Ishikawa (cell line): ENCODE data around the gene NOVA1.

Experiments
- CEBPB ChIP-seq: IDR thresholded peaks from 2 replicates; pipeline ENCODE4 v1.6.1; 2012
- CREB1 ChIP-seq: IDR thresholded peaks from 2 replicates; pipeline ENCODE4 v1.6.1; 2012; ENCODE audit warnings: low read depth
- EP300 ChIP-seq: IDR thresholded peaks from 2 replicates; pipeline ENCODE4 v1.6.1; 2012; ENCODE audit warnings: borderline replicate concordance
- FOXM1 ChIP-seq: IDR thresholded peaks from 2 replicates; pipeline ENCODE4 v1.6.1; 2012; ENCODE audit warnings: low read depth, borderline replicate concordance
- NFIC ChIP-seq: IDR thresholded peaks from 2 replicates; pipeline ENCODE4 v1.6.1; 2012
- RAD21 ChIP-seq: IDR thresholded peaks from 2 replicates; pipeline ENCODE4 v1.6.1; 2012; ENCODE audit warnings: low read depth
- TAF1 ChIP-seq: IDR thresholded peaks from 2 replicates; pipeline ENCODE4 v1.6.1; 2012; ENCODE audit warnings: low read depth, mild to moderate bottlenecking
- TCF12 ChIP-seq: IDR thresholded peaks from 2 replicates; pipeline ENCODE4 v1.6.1; 2012; ENCODE audit warnings: low read depth
- TEAD4 ChIP-seq: IDR thresholded peaks from 2 replicates; pipeline ENCODE4 v1.6.1; 2012
- YY1 ChIP-seq: IDR thresholded peaks from 2 replicates; pipeline ENCODE4 v1.6.1; 2012; ENCODE audit warnings: low read depth
- ZBTB7A ChIP-seq: IDR thresholded peaks from 2 replicates; pipeline ENCODE4 v1.6.1; 2012; ENCODE audit warnings: low read depth
- TF ChIP-seq, protein P1 (sequence below): IDR thresholded peaks from 2 replicates; pipeline ENCODE4 v1.6.1; 2012; ENCODE audit warnings: low read depth, mild to moderate bottlenecking
- TF ChIP-seq, protein P2 (sequence below): IDR thresholded peaks from 2 replicates; pipeline ENCODE4 v1.6.1; 2012

DNA sequence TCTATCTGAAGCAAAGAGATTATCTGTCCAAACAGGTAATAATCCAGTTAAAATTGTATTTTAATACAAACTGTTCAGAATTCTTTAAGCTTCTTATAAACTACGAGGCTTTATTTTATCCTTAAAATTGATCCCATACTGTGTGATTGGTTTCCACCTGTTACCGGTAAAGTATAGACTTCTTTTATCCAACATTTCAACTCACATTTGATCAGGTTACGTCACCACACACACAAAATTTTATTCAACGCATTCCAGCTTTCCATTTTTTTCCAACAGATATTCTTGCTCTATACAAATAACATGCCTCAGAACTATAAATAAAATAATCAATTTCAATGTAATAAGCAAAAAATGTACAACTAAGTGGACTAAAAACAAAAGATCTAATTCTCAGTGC, 4.5 kb downstream of the NOVA1 start:
- TF ChIP-seq CEBPB = no peak
- no peak for TF ChIP-seq ZBTB7A
- TF ChIP-seq, protein P1, sequence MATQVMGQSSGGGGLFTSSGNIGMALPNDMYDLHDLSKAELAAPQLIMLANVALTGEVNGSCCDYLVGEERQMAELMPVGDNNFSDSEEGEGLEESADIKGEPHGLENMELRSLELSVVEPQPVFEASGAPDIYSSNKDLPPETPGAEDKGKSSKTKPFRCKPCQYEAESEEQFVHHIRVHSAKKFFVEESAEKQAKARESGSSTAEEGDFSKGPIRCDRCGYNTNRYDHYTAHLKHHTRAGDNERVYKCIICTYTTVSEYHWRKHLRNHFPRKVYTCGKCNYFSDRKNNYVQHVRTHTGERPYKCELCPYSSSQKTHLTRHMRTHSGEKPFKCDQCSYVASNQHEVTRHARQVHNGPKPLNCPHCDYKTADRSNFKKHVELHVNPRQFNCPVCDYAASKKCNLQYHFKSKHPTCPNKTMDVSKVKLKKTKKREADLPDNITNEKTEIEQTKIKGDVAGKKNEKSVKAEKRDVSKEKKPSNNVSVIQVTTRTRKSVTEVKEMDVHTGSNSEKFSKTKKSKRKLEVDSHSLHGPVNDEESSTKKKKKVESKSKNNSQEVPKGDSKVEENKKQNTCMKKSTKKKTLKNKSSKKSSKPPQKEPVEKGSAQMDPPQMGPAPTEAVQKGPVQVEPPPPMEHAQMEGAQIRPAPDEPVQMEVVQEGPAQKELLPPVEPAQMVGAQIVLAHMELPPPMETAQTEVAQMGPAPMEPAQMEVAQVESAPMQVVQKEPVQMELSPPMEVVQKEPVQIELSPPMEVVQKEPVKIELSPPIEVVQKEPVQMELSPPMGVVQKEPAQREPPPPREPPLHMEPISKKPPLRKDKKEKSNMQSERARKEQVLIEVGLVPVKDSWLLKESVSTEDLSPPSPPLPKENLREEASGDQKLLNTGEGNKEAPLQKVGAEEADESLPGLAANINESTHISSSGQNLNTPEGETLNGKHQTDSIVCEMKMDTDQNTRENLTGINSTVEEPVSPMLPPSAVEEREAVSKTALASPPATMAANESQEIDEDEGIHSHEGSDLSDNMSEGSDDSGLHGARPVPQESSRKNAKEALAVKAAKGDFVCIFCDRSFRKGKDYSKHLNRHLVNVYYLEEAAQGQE = no peak
- TF ChIP-seq FOXM1 = no peak
- TF ChIP-seq YY1 = no peak
- no peak for TF ChIP-seq TAF1
- TF ChIP-seq EP300 = no peak
- TF ChIP-seq RAD21 = no peak
- TF ChIP-seq, protein P2, sequence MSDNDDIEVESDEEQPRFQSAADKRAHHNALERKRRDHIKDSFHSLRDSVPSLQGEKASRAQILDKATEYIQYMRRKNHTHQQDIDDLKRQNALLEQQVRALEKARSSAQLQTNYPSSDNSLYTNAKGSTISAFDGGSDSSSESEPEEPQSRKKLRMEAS = no peak
- no peak for TF ChIP-seq TEAD4
- no peak for TF ChIP-seq NFIC
- no peak for TF ChIP-seq CREB1
- no peak for TF ChIP-seq TCF12
